Epidermal melanocyte (primary cell): ENCODE data around the gene AOPEP.
"Not testable (repeated sequence)": the region's sequence is repeated elsewhere in the genome, so short reads cannot be mapped to it uniquely, and the experiment has no call there.

ENCODE experiments used
- DNase-seq: peaks from one replicate; pipeline ENCODE4 v3.0.0; 2011; ENCODE audit warnings: low spot score; ENCODE audit not compliant: insufficient read length

AOPEP gene

GRCh38 chr9:94952565-94953373 is 226.3 kb downstream of the AOPEP start:
- DNase-seq: no peak

- no peak for DNase-seq
These were observed 230.2 kb downstream of the AOPEP start for GRCh38 chr9:94956731-94957130.

- no peak for DNase-seq
These were observed 234.5 kb downstream of the AOPEP start for GRCh38 chr9:94960964-94961363.

GRCh38 chr9:94961870-94962269 is 235.4 kb downstream of the AOPEP start:
- no peak for DNase-seq

- DNase-seq: not testable (repeated sequence)
These were observed 239.1 kb downstream of the AOPEP start for GRCh38 chr9:94965631-94966030.

- DNase-seq: not testable (repeated sequence)
These were observed 239.5 kb downstream of the AOPEP start for GRCh38 chr9:94966046-94966445.

GRCh38 chr9:94967482-94967881 is 241.0 kb downstream of the AOPEP start:
- DNase-seq: no peak

- DNase-seq: no peak
These were observed 245.1 kb downstream of the AOPEP start for GRCh38 chr9:94971378-94972131.

- no peak for DNase-seq
These were observed 247.0 kb downstream of the AOPEP start for GRCh38 chr9:94973451-94973941.

- no peak for DNase-seq
These were observed 247.8 kb downstream of the AOPEP start for GRCh38 chr9:94974154-94974879.

GRCh38 chr9:94975480-94975879 is 249.0 kb downstream of the AOPEP start:
- no peak for DNase-seq

GRCh38 chr9:94976077-94976476 is 249.6 kb downstream of the AOPEP start:
- no peak for DNase-seq

- DNase-seq: no peak
These were observed 250.9 kb downstream of the AOPEP start for GRCh38 chr9:94977416-94977815.

GRCh38 chr9:94979904-94980507 is 253.5 kb downstream of the AOPEP start:
- no peak for DNase-seq

- no peak for DNase-seq
These were observed 254.6 kb downstream of the AOPEP start for GRCh38 chr9:94980947-94981722.

- DNase-seq: no peak
These were observed 255.2 kb downstream of the AOPEP start for GRCh38 chr9:94981723-94982090.

- no peak for DNase-seq
These were observed 255.7 kb downstream of the AOPEP start for GRCh38 chr9:94982211-94982610.

GRCh38 chr9:94983552-94983951 is 257.1 kb downstream of the AOPEP start:
- no peak for DNase-seq

GRCh38 chr9:94984891-94985476 is 258.5 kb downstream of the AOPEP start:
- no peak for DNase-seq

- DNase-seq: no peak
These were observed 259.1 kb downstream of the AOPEP start for GRCh38 chr9:94985649-94986048.
